ENCODE measurements around the gene SLC7A9.

- TF ChIP-seq, protein P1, sequence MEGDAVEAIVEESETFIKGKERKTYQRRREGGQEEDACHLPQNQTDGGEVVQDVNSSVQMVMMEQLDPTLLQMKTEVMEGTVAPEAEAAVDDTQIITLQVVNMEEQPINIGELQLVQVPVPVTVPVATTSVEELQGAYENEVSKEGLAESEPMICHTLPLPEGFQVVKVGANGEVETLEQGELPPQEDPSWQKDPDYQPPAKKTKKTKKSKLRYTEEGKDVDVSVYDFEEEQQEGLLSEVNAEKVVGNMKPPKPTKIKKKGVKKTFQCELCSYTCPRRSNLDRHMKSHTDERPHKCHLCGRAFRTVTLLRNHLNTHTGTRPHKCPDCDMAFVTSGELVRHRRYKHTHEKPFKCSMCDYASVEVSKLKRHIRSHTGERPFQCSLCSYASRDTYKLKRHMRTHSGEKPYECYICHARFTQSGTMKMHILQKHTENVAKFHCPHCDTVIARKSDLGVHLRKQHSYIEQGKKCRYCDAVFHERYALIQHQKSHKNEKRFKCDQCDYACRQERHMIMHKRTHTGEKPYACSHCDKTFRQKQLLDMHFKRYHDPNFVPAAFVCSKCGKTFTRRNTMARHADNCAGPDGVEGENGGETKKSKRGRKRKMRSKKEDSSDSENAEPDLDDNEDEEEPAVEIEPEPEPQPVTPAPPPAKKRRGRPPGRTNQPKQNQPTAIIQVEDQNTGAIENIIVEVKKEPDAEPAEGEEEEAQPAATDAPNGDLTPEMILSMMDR (IDR thresholded peaks at IDR 0.05): no peak
- no peak for TF ChIP-seq POLR2AphosphoS5 (IDR thresholded peaks at IDR 0.05)
- TF ChIP-seq POLR2A (IDR thresholded peaks at IDR 0.05): no peak
- TF ChIP-seq EP300 (IDR thresholded peaks at IDR 0.05): no peak
Measured at GRCh38 chr19:32859591-32859990, 10.0 kb downstream of the SLC7A9 start.

Measured in sigmoid colon (tissue), 4 donors.